ENCODE results near the gene MMEL1.

MMEL1 gene

DNA sequence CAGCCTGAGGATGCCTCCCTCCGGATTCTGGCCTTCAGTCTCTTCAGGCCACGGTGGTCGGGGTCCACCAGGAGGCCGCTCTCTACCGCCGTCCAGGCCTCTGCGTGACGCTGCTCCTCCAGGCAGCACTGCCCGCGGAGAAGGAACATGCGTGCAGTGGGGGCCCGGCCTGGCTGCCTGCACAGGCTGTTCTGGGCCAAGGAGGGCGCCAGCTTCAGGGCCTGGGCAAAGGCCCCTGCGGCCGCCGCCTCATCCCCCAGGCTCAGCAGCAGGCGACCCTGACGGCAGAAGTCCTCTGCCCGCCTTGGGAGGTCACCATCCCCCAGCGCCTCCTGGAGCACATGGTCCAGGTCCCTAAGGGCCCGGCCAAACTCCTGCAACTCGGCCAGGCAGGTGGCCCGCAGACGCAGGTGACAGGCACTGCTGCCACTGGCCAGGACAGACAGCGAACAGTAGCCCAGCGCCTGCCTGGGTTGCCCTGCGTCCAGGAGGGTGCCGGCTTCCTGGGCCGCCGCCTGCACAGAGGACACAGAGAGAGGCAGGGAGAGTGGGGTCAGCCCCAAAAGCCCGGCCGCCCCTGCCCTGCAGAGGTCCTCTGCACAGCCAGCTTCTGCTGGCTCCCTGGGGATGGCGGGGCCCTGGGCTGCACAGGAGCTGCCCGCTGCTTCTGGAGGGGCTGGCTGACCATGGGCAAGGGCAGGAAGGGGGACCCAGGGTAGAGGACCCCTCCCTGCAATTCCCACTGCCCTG lies 8.7 kb upstream of the MMEL1 start:
- H3K27me3 ChIP-seq (ENCODE audit: insufficient read depth, low read length) = peaks cover 5% of the 10 kb centered on the region; the same call in 1 of the 2 replicates
- WGBS = 90% methylated on average over 34 of the region's 34 CpGs
- H3K9ac ChIP-seq (ENCODE audit: low read depth, low read length) = no peak overlapping the region
- peak overlapping the region; percentile 80 for H3K4me3 ChIP-seq (ENCODE audit: low read length)
- H3K27ac ChIP-seq (ENCODE audit: low read depth, low read length) = no peak overlapping the region
- H3K9me3 ChIP-seq (ENCODE audit: insufficient read depth, low read depth, low read length) = peaks cover 21% of the 10 kb centered on the region
- H3K36me3 ChIP-seq (ENCODE audit: insufficient read depth, low read length) = no peaks in the 10 kb centered on the region
- H3K4me1 ChIP-seq (ENCODE audit: insufficient read depth, low read length) = no peaks in the 10 kb centered on the region

DNA sequence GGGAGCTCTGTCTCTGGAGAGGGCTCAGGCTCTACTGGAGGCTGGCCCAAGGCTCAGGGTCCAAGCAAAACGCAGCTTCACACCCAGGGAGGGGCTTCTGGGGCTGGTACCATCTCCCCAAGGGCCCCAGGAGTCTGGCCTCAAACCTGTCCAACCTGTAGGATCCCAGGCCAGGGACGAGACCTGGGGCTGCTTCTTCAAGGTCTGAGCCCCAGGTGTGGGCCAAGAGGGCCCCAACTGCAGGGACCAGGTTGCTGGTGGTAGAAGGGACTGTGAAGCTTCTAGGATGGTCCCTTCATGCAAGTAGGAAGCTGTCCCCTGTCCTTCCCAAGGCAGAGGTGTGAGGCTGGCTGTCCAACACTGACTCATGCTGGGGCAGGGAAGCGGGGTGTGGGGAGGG lies 7.8 kb upstream of the MMEL1 start:
- no peak overlapping the region for H3K27ac ChIP-seq (ENCODE audit: low read depth, low read length)
- H3K4me1 ChIP-seq (ENCODE audit: insufficient read depth, low read length) = no peaks in the 10 kb centered on the region
- no peak overlapping the region for H3K9ac ChIP-seq (ENCODE audit: low read depth, low read length)
- H3K4me3 ChIP-seq (ENCODE audit: low read length) = no peak overlapping the region
- no peaks in the 10 kb centered on the region for H3K36me3 ChIP-seq (ENCODE audit: insufficient read depth, low read length)
- H3K27me3 ChIP-seq (ENCODE audit: insufficient read depth, low read length) = peaks cover 5% of the 10 kb centered on the region; the same call in 1 of the 2 replicates
- peaks cover 25% of the 10 kb centered on the region for H3K9me3 ChIP-seq (ENCODE audit: insufficient read depth, low read depth, low read length)
- WGBS = 71% methylated on average over 3 of the region's 3 CpGs

DNA sequence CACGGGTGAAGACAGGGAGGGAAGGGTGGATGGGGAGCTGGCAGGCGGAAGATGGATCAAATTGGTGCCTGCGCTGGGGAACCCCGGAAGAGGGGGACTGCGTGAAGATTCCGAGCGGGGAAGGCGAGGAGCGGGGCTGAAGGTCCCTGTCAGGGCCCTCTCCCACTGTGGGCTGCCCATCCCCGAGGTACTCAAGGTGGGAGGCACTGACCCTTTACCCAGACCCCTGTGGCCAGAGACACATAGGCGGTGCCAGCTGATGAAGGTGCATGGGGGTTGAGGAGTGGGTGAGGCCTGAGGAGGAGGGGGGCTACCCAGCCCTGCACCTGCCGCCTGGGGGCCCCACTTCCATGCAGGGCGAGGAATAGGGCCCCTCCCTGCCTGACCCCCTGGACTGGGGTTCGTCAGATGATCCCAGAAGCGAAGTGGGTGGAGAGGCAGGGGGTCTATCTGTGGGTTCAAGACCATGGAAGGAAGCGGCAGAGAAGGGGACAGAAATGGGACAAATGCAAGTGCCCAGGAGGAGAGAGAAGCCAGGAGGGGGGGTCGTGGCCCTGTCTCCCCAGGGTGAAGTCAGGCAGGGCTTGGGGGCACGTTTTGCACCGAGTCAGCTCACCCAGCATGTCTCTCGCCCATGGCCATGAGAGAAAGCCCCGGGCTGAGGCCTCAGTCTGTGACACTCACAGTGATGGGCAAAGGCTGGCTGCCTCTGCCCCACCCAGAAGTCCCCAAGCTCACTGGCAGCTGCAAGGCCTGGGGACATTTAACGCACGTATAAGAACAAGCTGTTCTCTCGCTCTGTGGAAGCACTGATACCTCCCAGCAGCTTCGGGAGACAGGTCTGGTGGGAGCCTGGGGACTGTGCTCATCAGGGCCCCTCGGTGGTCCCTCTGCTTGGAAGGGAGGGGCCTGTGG lies 7.0 kb upstream of the MMEL1 start:
- Histone ChIP-seq H3K9me3 (ENCODE audit: insufficient read depth, low read depth, low read length) (peaks cover 25% of the 10 kb centered on the region), H3K4me1 (ENCODE audit: insufficient read depth, low read length) (no peaks in the 10 kb centered on the region), H3K9ac (ENCODE audit: low read depth, low read length) (no peak overlapping the region), H3K36me3 (ENCODE audit: insufficient read depth, low read length) (no peaks in the 10 kb centered on the region), H3K27ac (ENCODE audit: low read depth, low read length) (no peak overlapping the region), H3K27me3 (ENCODE audit: insufficient read depth, low read length) (peaks cover 5% of the 10 kb centered on the region; the same call in 1 of the 2 replicates), H3K4me3 (ENCODE audit: low read length) (no peak overlapping the region)
- 83% methylated on average over 26 of the region's 26 CpGs for WGBS

DNA sequence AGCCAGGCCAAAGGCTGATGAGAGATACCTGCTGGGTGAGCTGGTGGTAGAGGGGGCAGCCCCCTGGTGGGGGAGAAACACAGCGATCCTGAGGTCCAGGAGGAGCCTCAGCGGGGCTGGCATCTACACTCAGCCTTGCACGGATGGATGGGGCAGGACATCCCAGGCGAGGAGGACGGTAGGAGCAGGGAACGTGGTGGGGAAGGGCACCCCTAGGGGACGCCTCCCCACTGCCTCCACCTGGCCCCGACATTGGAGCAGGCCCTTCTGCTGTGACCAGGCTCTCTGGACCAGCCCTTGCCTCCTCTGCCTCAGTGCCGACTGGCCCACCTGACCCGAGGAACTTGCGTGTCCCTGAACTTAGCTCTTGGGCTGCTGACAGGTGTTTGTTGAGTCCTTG lies 6.4 kb upstream of the MMEL1 start:
- Histone ChIP-seq H3K36me3 (ENCODE audit: insufficient read depth, low read length) (no peaks in the 10 kb centered on the region), H3K9me3 (ENCODE audit: insufficient read depth, low read depth, low read length) (peaks cover 25% of the 10 kb centered on the region), H3K27ac (ENCODE audit: low read depth, low read length) (no peak overlapping the region), H3K27me3 (ENCODE audit: insufficient read depth, low read length) (peaks cover 5% of the 10 kb centered on the region; the same call in 1 of the 2 replicates), H3K9ac (ENCODE audit: low read depth, low read length) (no peak overlapping the region), H3K4me1 (ENCODE audit: insufficient read depth, low read length) (no peaks in the 10 kb centered on the region), H3K4me3 (ENCODE audit: low read length) (no peak overlapping the region)
- 81% methylated on average over 11 of the region's 11 CpGs for WGBS

DNA sequence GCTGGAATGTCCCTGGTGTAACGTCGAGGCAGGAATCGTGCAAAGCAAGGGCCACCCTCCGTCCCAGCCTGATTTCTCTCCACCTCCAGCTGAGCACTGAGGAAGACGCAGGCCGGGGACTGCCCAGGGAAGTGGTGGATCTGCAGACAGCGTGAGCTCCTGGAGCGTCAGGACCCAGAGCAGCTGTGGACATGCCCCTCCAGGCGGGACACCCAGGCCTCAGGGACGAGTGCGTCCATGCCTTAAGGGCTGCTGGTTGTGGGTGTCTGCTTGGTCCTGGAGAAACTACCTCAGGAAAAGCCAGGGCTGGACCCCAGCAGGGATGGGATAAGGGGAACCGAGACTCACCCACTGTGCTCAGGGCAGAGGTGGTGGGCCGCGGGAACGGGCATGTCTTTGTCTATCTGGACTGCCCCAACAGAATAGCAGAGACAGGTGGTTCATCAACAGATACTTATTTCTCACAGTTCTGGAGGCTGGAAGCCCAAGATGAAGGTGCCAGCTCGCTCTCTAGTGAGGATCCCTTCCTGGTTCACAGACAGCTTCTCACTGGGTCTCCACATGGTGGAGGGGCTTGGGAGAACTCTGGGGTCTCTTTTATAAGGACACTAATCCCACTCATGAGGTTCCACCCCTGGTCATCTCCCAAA lies 5.8 kb upstream of the MMEL1 start:
- Histone ChIP-seq H3K4me1 (ENCODE audit: insufficient read depth, low read length) (no peaks in the 10 kb centered on the region), H3K9me3 (ENCODE audit: insufficient read depth, low read depth, low read length) (peaks cover 25% of the 10 kb centered on the region), H3K4me3 (ENCODE audit: low read length) (no peak overlapping the region), H3K9ac (ENCODE audit: low read depth, low read length) (no peak overlapping the region), H3K27ac (ENCODE audit: low read depth, low read length) (no peak overlapping the region), H3K36me3 (ENCODE audit: insufficient read depth, low read length) (no peaks in the 10 kb centered on the region), H3K27me3 (ENCODE audit: insufficient read depth, low read length) (peaks cover 5% of the 10 kb centered on the region; the same call in 1 of the 2 replicates)
- 84% methylated on average over 16 of the region's 16 CpGs for WGBS

DNA sequence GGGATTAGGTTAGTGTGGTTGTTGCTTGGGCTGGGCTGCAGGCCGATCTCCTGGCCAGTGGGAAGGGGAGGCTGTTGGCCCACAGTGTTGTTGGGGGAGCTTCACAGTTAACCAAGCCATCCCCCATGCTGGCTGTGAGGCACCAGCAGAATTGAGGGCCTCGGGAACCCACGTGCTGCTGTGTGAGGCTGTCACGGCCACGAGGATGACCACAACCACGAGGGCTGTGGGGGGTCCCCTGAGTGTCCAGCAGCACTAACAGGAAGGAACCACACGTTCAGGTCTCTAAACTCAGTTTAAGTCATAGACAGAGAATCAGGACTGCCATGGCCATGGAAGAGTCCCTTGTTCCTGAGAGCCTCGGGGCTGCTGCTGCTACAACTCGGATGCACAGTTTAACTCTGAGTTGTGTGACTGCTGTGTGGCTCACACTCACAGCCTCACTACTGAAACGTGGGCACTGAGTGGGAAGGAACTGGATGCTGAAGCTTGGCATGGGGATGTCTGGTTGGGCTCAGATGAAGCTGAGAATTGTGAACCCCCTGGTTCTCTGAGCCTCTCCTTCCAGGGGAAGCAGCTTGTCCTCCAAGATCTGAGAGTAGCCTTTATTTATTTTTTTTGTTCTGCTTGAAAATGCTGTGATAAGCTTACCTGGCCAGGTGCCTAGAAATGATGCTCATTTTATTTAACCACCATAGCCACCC lies 4.8 kb upstream of the MMEL1 start:
- H3K9ac ChIP-seq (ENCODE audit: low read depth, low read length) = no peak overlapping the region
- H3K36me3 ChIP-seq (ENCODE audit: insufficient read depth, low read length) = no peaks in the 10 kb centered on the region
- 76% methylated on average over 10 of the region's 10 CpGs for WGBS
- no peak overlapping the region for H3K27ac ChIP-seq (ENCODE audit: low read depth, low read length)
- H3K4me1 ChIP-seq (ENCODE audit: insufficient read depth, low read length) = no peaks in the 10 kb centered on the region
- H3K4me3 ChIP-seq (ENCODE audit: low read length) = no peak overlapping the region
- H3K27me3 ChIP-seq (ENCODE audit: insufficient read depth, low read length) = peaks cover 5% of the 10 kb centered on the region; the same call in 1 of the 2 replicates
- H3K9me3 ChIP-seq (ENCODE audit: insufficient read depth, low read depth, low read length) = peaks cover 25% of the 10 kb centered on the region

DNA sequence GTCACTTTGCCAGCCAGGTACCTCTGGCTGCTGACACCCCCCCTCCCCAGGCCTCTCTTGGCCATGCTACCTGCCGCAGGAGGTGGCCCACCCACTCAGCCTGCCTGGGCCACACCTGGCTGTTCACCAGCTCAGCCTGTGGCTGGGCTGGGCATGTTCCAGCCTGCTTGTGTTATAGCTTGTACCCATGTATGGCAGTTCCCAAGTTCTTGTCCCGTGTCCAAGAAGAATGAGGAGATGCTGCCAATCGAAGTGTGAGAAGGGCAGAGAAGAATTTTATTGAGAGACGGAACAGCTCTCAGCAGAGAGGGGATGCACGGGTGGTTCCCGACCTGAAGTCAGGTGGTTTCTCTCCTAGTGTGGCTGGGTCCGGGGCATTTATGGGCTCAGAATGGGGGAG lies 3.9 kb upstream of the MMEL1 start:
- Histone ChIP-seq H3K27me3 (ENCODE audit: insufficient read depth, low read length) (peaks cover 5% of the 10 kb centered on the region; the same call in 1 of the 2 replicates), H3K4me3 (ENCODE audit: low read length) (no peak overlapping the region), H3K9ac (ENCODE audit: low read depth, low read length) (no peak overlapping the region), H3K9me3 (ENCODE audit: insufficient read depth, low read depth, low read length) (peaks cover 25% of the 10 kb centered on the region), H3K4me1 (ENCODE audit: insufficient read depth, low read length) (no peaks in the 10 kb centered on the region), H3K27ac (ENCODE audit: low read depth, low read length) (no peak overlapping the region), H3K36me3 (ENCODE audit: insufficient read depth, low read length) (no peaks in the 10 kb centered on the region)
- 87% methylated on average over 7 of the region's 7 CpGs for WGBS

DNA sequence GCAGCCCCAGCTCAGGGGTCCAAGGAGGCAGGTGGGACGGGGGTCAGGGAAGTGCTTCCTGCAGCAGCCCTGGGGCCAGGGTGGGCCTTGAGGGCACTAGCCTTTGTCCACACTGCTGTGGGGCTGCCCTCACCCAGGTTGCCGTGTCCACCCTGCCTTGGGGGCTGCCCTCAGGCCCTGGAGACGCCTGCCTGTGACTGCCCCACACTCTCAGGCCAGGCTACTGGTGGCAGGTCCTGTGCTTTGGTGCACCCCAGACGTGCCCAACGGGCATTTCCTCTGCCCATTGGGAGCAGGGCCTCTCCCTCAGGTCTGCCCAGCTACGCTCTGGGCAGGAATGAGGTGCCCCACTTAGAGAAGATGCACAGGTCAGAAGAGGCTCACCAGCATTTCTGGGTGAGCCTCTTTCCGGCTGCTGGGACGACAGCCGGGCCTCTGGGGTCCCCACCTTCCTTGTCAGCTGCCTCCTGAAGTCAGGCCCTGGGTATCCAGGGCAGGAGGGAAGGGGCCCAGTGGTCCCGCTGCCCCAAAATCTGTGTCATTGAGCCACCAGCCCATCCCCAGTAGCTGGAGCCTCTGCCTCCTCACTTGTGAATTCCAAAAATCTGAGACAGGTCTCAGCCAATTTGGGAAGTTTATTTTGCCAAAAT lies 2.7 kb upstream of the MMEL1 start:
- no peaks in the 10 kb centered on the region for H3K4me1 ChIP-seq (ENCODE audit: insufficient read depth, low read length)
- no peak overlapping the region for H3K9ac ChIP-seq (ENCODE audit: low read depth, low read length)
- no peaks in the 10 kb centered on the region for H3K36me3 ChIP-seq (ENCODE audit: insufficient read depth, low read length)
- H3K9me3 ChIP-seq (ENCODE audit: insufficient read depth, low read depth, low read length) = peaks cover 29% of the 10 kb centered on the region
- H3K27me3 ChIP-seq (ENCODE audit: insufficient read depth, low read length) = peaks cover 5% of the 10 kb centered on the region; the same call in 1 of the 2 replicates
- no peak overlapping the region for H3K27ac ChIP-seq (ENCODE audit: low read depth, low read length)
- WGBS = 76% methylated on average over 10 of the region's 10 CpGs
- H3K4me3 ChIP-seq (ENCODE audit: low read length) = no peak overlapping the region

DNA sequence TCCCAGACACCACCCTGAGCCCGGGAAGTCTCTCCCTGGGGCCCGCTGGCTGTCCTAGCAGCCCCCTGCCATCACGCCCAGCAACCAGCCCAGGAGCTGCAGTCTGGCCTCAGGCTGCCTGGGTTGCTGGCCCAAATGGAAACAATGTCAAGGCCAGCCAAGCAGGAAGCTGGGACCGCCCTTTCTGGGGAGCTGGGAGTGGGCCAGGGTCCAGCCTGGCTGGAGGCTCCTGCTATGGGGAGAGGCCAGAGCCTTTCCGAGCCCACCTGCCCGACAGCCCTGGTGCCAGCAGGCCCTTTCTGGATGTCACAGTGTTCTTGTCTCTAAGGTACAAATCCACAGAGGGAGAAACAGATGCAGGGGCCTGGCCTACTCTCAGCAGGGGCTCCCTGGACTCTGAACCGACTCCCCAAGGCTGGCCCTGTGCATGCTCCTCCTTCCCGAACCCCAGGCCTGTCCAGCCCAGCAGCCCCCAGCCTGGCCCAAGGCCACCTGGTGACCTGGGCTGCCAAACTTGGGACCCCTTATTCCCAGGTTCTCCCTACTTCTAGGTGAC lies 1.2 kb upstream of the MMEL1 start:
- Histone ChIP-seq H3K27ac (ENCODE audit: low read depth, low read length) (no peak overlapping the region), H3K36me3 (ENCODE audit: insufficient read depth, low read length) (no peaks in the 10 kb centered on the region), H3K4me1 (ENCODE audit: insufficient read depth, low read length) (no peaks in the 10 kb centered on the region), H3K4me3 (ENCODE audit: low read length) (no peak overlapping the region), H3K9ac (ENCODE audit: low read depth, low read length) (no peak overlapping the region), H3K27me3 (ENCODE audit: insufficient read depth, low read length) (peaks cover 20% of the 10 kb centered on the region), H3K9me3 (ENCODE audit: insufficient read depth, low read depth, low read length) (peaks cover 33% of the 10 kb centered on the region)
- 89% methylated on average over 8 of the region's 8 CpGs for WGBS

DNA sequence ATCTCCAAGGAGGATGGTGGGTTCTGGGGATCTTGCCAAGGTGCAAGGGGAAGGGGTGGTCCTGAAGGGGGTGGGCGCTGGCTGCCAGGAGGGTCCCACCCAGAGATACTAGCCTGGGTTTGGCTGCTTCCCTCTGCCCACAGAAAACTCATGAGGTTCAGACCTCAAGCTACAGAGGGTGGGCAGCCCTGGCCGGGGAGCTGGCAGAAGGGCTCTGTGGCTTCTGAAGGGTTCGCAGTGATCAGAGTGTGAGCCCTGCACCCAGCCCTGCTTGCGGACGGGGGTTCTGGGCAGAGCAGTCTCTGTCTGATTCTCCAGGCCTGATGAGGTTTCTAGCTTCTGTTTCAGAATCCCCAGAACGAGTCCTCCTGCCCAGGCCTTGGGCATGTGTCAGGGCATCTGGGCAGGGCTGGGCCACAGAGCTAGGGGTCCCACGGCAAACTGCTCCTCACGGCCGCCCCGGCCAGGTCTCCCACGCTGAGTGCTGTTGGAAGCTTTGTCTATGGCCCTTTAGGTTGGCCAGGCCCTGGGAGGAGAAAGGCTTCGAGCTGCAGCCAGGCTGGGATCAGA lies 635 bp upstream of the MMEL1 start:
- Histone ChIP-seq H3K4me3 (ENCODE audit: low read length) (no peak overlapping the region), H3K9ac (ENCODE audit: low read depth, low read length) (no peak overlapping the region), H3K27me3 (ENCODE audit: insufficient read depth, low read length) (peaks cover 26% of the 10 kb centered on the region), H3K27ac (ENCODE audit: low read depth, low read length) (no peak overlapping the region), H3K36me3 (ENCODE audit: insufficient read depth, low read length) (no peaks in the 10 kb centered on the region), H3K9me3 (ENCODE audit: insufficient read depth, low read depth, low read length) (peaks cover 33% of the 10 kb centered on the region), H3K4me1 (ENCODE audit: insufficient read depth, low read length) (no peaks in the 10 kb centered on the region)
- 87% methylated on average over 12 of the region's 12 CpGs for WGBS

All from HUES64 (cell line).